Hematopoietic multipotent progenitor cell treated with erythropoietin and hydrocortisone succinate and interleukin-3 and kit ligand, for 8 days (in vitro differentiated cells): ENCODE data around the gene KHK.
"Not testable (repeated sequence)": the region's sequence is repeated elsewhere in the genome, so short reads cannot be mapped to it uniquely, and the experiment has no call there.

Experiments used
- DNase-seq: peaks from one replicate; pipeline ENCODE4 v3.0.0-alpha.2; 2015

KHK gene

DNA sequence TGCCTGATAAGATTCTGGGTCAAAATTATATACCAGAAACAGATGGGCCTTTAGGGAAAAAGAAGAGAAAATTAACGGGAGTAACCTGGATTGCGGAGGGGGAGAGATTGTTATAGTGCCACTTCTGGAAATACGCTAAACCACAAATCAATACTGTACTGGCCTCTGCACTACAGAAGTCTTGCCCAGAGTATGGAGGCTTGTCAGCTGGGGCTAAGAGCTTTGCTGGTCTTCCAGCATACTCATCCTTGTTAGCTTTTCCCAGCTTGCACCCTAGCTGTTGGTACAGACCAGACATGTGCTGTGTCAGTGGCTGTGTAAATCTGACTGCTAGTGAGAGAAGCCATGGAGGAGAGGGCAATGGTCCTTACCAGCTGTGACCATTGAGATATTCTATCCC lies 26.2 kb upstream of the KHK start:
- no peak for DNase-seq

GRCh38 chr2:27065128-27065527 lies 21.4 kb upstream of the KHK start:
- no peak for DNase-seq

DNA sequence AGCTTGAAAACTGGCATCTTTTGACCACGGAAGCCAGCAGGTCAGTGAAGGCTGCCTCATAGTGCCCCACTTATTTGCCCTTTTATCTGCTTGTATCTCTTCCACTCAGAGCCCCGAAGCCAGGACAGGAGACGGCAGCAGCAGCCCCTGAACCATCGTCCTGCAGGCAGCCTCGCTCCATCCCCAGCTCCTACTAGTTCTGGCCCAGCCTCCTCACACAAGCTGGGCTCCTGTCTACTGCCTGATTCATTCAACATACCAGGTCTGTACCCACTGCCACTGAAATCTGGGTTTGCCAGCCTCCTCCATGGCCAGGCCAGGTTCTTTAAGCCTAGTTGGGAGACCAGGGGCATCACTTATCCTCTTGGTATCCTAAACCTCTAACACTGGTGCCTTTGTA lies 19.2 kb upstream of the KHK start:
- DNase-seq, result no peak

GRCh38 chr2:27069436-27069835 lies 17.1 kb upstream of the KHK start:
- DNase-seq, result no peak

GRCh38 chr2:27069961-27070618 lies 16.5 kb upstream of the KHK start:
- no peak for DNase-seq

- no peak for DNase-seq
Observed at GRCh38 chr2:27070653-27071276, 15.8 kb upstream of the KHK start.

DNA sequence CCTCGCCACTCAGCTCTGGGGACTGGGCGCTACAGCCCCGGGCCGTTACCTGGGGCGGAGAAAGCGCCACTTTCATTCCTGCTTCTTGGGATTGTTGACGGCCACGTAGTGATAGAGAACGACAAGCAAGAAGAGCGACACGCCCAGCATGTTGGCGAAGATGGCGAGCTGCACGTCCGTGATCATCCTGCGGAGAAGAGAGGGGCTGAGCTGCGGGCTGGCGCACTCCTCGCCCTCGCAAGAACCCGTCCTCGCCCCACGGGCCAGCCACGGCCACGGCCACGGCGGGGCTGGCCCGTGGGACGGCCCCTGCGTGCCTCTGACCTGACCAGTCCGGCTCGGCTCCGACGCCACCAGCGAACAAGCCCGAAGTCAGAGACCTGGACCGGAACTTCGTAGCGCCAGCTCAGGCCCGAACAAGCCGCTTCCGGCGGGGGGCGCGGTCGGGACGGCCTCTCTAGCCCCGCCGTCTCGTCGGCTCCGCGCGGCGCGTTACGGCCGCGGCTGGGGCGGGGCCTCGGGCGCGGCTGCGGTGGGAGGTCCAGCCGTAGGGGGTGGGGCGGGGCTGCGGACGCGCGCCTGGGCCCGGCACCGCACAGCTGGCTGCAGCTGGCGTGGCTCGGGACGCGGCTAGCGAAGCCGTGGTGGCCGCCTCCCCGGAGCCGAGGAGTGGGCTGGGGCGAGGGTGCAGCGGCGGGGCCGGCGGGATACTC lies 15.1 kb upstream of the KHK start, which contains the start of gene OST4:
Gene OST4, minus strand, starts transcription at position 378 of the 713 bp plus-strand sequence.
- DNase-seq, result peak; percentile 93

DNA sequence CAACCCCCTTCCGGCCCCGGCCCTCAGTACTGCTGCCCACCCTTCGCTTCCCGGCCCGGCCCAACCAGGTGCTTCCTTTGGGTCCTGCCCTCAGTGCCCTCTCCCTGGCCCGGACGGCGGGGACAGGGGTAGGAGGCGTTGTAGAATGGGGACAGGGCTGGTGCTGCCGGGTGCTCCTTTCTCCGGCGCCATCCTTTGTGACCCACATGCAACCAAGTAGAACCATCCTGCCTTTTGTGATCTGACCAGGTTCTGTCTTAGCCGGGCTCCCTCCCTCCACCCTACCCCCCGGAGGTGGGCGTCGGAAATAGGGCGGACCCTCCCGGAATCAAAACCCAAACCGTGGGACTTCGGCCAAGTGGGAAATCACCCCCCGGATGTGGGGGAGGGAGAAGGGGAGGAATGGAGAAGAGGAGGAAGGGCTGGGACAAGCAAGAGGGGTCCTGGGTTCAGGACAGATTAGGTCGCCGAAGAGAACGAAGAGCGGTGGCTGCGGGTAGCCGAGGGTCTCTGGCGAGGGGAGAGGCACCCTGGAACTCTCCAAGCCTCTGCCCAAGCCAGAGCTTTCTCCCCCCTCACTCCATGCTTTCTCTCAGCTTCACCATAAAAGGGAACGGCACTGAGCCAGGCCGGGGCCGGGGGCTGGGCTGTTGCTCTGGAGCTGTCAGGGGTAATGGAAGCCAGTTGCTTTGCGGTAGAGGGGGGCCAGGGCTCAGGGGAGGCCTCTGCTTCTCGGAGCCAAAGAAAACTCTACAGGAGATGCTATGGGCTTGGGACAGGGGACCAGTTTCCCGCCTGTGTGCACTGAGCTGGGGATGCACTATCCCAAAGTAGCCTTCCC lies 14.4 kb upstream of the KHK start:
- DNase-seq, result no peak

GRCh38 chr2:27072920-27073319 lies 13.7 kb upstream of the KHK start:
- DNase-seq, result no peak

DNA sequence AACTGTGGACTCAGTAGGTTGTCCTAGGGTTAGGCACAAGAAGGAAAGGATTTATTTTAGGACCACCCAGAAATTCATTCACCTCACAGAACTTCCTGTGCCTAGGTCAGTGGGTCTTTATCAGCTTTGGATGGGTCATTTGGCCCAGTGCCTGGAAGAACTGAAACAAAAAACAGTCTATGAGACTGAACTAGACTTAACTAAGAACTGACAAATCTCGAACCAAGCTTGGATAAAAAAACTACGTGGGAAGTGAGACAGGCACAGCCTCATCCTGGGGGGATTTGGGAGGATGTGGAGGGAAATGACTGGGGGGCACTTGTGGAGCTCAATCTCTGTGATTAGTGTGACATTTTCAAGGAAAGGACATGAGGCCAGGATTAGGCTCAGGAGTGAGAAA lies 12.8 kb upstream of the KHK start:
- DNase-seq, result no peak

DNA sequence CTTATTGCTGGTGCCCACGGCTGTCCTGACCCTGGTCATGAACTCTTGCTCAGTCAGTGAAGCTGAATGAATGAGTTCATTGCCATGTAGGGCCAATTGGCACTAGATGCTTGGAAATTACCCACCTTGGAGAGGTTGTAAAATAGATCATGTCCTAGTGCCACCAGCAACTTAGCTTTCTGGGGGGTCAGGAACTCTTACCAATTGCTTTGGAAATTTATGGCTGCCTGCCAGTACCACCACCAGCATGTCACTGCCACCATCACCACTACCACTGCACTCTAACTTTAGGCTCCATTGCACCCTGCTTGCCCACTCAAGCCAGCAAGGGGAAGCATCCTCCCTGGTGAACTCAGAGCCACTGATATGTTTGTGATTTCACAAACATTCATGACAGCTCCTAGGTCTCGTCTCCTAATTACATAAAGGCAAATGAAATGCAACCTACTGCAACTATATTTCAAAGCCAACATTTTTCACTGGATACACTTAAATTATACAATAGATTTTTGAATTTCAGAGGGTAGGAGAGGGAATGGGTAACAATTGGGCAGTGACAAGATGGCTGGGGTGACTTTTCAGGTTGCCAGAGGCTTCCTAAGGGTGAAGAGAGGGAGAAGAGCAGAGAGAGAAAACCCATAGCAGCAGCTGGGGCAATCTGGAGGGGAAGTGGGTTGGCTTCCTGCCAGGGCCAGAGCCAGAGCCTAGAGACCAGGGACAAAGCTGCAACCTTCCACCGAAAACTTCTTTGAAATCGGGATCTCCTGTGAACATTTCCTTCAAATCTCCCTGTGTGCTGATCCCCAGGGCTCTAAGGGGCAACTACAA lies 11.6 kb upstream of the KHK start:
- peak; percentile 38 for DNase-seq

DNA sequence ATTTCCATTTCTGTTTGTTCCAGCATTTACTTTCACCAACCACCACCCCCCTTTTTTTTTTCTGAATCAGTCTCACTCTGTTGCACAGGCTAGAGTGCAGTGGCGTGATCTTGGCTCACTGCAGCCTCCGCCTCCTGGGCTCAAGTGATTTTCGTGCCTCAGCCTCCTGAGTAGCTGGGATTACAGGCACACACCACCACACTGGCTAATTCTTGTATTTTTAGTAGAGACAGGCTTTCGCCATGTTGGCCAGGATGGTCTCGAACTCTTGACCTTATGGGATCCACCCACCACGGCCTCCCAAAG lies 11.1 kb upstream of the KHK start:
- not testable (repeated sequence) for DNase-seq

- DNase-seq, result no peak
Observed at GRCh38 chr2:27076323-27076722, 10.2 kb upstream of the KHK start.

- DNase-seq, result no peak
Observed at GRCh38 chr2:27077231-27077630, 9.3 kb upstream of the KHK start.

- no peak for DNase-seq
Observed at GRCh38 chr2:27078267-27079194, 8.0 kb upstream of the KHK start, which contains the start of gene EMILIN1. Gene EMILIN1 (plus strand): TSS chr2:27078615. CDS start chr2:27079066, 451 bp downstream.

DNA sequence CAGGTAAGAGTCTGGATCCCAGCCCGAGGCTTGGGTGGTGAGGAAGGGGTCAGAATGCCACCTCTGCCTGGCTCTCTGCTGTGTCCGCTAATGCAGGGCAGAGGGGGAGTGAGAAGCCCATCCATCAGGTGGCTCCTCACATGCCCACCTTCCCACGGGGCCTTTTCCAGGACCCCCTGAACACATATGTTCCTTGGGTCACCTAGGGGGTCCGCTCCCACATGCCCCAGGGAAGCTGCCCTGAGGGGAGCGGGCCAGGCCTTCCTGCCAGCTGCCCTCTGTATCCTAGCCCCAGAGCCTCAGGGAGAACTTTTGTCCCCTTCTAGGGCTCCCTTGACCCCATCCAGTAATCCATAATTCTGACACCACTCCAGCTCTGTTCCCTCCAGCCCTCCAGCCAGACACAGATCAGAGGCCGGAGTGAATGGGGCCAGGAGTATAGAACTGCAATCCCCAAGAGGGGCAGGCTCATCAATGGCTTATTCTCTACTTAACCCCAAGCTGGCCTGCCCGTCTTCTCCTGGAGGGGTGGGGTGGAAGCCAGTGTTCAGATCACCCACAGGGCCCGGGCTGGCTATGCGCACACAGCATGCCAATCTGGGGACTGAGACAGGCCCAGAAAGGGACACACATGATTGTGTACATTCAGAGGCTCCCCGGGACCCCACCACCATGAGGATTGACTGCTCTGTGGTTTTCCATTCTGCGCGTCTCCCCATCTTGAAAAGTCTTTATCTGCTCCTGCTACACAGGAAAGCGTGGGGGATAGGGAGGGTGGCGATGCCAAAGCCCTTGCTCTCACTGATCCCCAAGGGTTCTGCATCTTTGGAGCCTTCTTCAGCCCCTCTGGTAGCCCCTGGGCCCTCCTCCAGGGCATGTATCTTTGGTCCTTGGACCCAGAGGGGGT lies 7.1 kb upstream of the KHK start:
- no peak for DNase-seq

DNA sequence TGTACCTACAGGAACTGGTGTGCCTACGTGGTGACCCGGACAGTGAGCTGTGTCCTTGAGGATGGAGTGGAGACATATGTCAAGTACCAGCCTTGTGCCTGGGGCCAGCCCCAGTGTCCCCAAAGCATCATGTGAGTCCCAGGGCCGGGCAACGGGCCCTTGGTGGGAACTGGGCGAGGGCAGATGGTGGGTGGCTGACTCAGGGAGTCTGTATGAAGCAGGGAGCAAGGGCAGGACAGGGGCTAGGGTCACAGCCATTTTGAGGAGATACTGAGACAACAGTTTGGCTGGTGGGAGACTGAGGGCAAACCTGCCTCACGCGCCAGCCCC lies 6.5 kb upstream of the KHK start:
- no peak for DNase-seq

DNA sequence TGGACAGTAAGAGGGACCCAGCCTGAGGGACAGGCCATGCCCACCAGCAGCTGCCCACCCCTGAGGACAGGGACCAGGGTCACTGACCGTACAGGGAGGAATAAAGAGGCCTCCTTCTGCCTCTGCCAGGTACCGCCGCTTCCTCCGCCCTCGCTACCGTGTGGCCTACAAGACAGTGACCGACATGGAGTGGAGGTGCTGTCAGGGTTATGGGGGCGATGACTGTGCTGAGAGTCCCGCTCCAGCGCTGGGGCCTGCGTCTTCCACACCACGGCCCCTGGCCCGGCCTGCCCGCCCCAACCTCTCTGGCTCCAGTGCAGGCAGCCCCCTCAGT lies 6.0 kb upstream of the KHK start:
- DNase-seq, result no peak

GRCh38 chr2:27081984-27082772 lies 4.4 kb upstream of the KHK start:
- no peak for DNase-seq
